Astrocyte (in vitro differentiated cells and primary cell): ENCODE measurements around the gene PLEKHO2. TPM values are rescaled to one million over a fixed set of nuclear protein-coding genes. Genes with fewer than 3 reads are reported as not detected.

ENCODE experiments used
- DNase-seq: peaks from one replicate; pipeline ENCODE4 v3.0.0-alpha.2; 2010; ENCODE audit warnings: low read depth
- FAIRE-seq: peaks from 2 replicates; lab custom pipeline; 2011; peaks lifted over from hg19 to GRCh38; lab: Jason Lieb, UNC
- H2AFZ ChIP-seq: 2 replicates; pipeline ENCODE4 v1.6.0; 2012; ENCODE audit warnings: low read depth, low read length, inconsistent platforms
- H3K27ac ChIP-seq: 2 replicates; pipeline ENCODE4 v1.5.1; 2011; ENCODE audit warnings: low read depth, low read length, inconsistent platforms
- H3K27me3 ChIP-seq: 2 replicates; pipeline ENCODE4 v1.6.0; 2011; ENCODE audit warnings: low read length, inconsistent platforms; ENCODE audit not compliant: insufficient read depth
- H3K36me3 ChIP-seq: 2 replicates; pipeline ENCODE4 v1.5.1; 2011; ENCODE audit warnings: low read length, inconsistent platforms; ENCODE audit not compliant: insufficient read depth
- H3K4me1 ChIP-seq: 2 replicates; pipeline ENCODE4 v1.5.1; 2011; ENCODE audit warnings: low read length, inconsistent platforms; ENCODE audit not compliant: insufficient read depth
- H3K4me2 ChIP-seq: 2 replicates; pipeline ENCODE4 v1.6.0; 2012; ENCODE audit warnings: low read length, inconsistent platforms
- H3K4me3 ChIP-seq: 2 replicates; pipeline ENCODE4 v1.5.1; 2011; ENCODE audit warnings: low read depth, mild to moderate bottlenecking, low read length, inconsistent platforms; ENCODE audit not compliant: insufficient read depth
- H3K79me2 ChIP-seq: 2 replicates; pipeline ENCODE4 v1.6.0; 2012; ENCODE audit warnings: mild to moderate bottlenecking, low read length, inconsistent platforms; ENCODE audit not compliant: insufficient read depth
- H3K9ac ChIP-seq: 2 replicates; pipeline ENCODE4 v1.6.0; 2012; ENCODE audit warnings: mild to moderate bottlenecking, low read length, inconsistent platforms
- H3K9me3 ChIP-seq: 2 replicates; pipeline ENCODE4 v1.5.1; 2012; ENCODE audit warnings: low read depth, mild to moderate bottlenecking, low read length, inconsistent platforms; ENCODE audit not compliant: insufficient read depth
- H4K20me1 ChIP-seq: 2 replicates; pipeline ENCODE4 v1.6.0; 2012; ENCODE audit warnings: low read length, inconsistent platforms; ENCODE audit not compliant: insufficient read depth
- H3K27ac Mint-ChIP-seq: one replicate; pipeline ENCODE4 v1.8.0; 2021; ENCODE audit warnings: mild to moderate bottlenecking, mixed read lengths; ENCODE audit not compliant: unreplicated experiment
- H3K27me3 Mint-ChIP-seq: one replicate; pipeline ENCODE4 v1.8.0; 2021; ENCODE audit warnings: low read depth, mixed read lengths; ENCODE audit not compliant: unreplicated experiment
- H3K36me3 Mint-ChIP-seq: one replicate; pipeline ENCODE4 v1.8.0; 2021; ENCODE audit warnings: low read depth, mixed read lengths; ENCODE audit not compliant: unreplicated experiment
- H3K4me1 Mint-ChIP-seq: one replicate; pipeline ENCODE4 v1.8.0; 2021; ENCODE audit warnings: low read depth, mixed read lengths; ENCODE audit not compliant: unreplicated experiment
- H3K4me3 Mint-ChIP-seq: one replicate; pipeline ENCODE4 v1.8.0; 2021; ENCODE audit warnings: mild to moderate bottlenecking, moderate library complexity, mixed read lengths; ENCODE audit not compliant: unreplicated experiment
- H3K9me3 Mint-ChIP-seq: one replicate; pipeline ENCODE4 v1.8.0; 2021; ENCODE audit warnings: mild to moderate bottlenecking, mixed read lengths; ENCODE audit not compliant: unreplicated experiment
- EZH2 ChIP-seq: IDR thresholded peaks from 2 replicates; pipeline ENCODE4 v1.6.1; 2012; ENCODE audit warnings: mild to moderate bottlenecking, low read length, inconsistent platforms; ENCODE audit not compliant: insufficient read depth
- total RNA-seq: library from RNA; stranded (reverse); gene quantifications from 2 replicates; pipeline ENCODE4 v1.2.1, GENCODE V29; 2021
- TF ChIP-seq, protein P1 (sequence below): IDR thresholded peaks from 2 replicates; pipeline ENCODE4 v1.5.1; 2011; ENCODE audit warnings: low read depth, mild to moderate bottlenecking, inconsistent platforms, low read length, moderate library complexity; ENCODE audit not compliant: insufficient read depth

PLEKHO2 gene
- total RNA-seq, 1 donor from 2014 or later = 11.5 TPM

DNA sequence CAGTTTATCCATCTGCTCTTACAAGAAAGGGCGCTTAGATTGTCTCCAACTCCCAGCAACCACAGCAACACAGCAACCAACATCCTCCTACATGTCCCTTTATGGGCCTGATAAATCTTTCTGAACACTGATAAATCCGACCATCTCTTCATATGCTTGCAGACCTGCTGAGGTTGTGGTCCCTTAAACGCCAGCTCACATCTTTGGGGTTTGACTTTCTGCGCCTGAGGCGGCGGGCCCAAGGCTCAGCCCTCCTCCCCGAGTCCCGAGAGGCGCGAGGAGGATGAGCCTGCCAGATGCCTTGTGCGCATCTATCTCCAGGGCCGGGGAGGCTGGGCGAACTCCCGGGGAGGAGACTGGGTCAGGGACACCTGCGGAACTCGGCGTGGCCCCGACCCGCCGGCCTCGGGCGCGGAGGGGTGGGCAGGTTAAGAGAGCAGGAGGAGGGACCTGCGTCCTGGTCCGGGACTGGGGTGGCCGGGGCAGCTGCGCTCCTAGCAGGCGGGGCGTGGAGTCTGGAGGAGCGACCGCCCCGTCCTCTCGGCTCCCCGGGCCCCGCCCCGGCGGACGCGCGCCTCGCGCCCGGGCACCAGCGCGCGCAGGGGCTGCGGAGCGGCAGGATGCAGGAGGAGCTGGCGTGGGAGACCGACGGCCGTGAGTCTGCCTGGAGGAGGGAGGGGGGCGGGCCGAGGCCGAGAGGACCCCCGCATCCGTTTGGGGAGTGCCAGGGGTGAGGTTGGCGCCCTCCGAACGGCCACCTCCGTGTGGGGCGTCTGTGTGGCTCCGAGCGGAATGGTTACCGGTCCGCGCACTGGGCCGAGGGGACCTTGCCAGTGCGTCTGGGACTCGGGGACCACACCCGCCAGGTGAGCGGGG is 69.8 kb downstream of the PLEKHO2 start, which contains the start of gene ANKDD1A:
Gene ANKDD1A, plus strand, starts transcription at position 592 of the 876 bp plus-strand sequence. Its CDS starts 29 bp downstream, at position 621.
- Histone ChIP-seq H3K4me1 (peaks cover 5% of the 10 kb centered on the region), H3K4me2 (peak within 1 kb of the TSS; percentile 92), H2AFZ (peak within 1 kb of the TSS; percentile 92), H3K9me3 (no peaks in the 10 kb centered on the region), H3K9ac (peak within 1 kb of the TSS; percentile 56), H4K20me1 (no peaks in the 10 kb centered on the region), H3K27me3 (no peaks in the 10 kb centered on the region), H3K79me2 (no peaks in the 10 kb centered on the region), H3K27ac (no peak within 1 kb of the TSS), H3K4me3 (peak within 1 kb of the TSS; percentile 64), H3K36me3 (no peaks in the 10 kb centered on the region)
- H3K9me3 Mint-ChIP-seq = no peaks in the 10 kb centered on the region
- FAIRE-seq = no peak
- peaks cover 38% of the 10 kb centered on the region for H3K27me3 Mint-ChIP-seq
- H3K4me3 Mint-ChIP-seq = peak within 1 kb of the TSS; percentile 82
- DNase-seq = no peak
- no peaks in the 10 kb centered on the region for H3K4me1 Mint-ChIP-seq
- TF ChIP-seq, protein P1, sequence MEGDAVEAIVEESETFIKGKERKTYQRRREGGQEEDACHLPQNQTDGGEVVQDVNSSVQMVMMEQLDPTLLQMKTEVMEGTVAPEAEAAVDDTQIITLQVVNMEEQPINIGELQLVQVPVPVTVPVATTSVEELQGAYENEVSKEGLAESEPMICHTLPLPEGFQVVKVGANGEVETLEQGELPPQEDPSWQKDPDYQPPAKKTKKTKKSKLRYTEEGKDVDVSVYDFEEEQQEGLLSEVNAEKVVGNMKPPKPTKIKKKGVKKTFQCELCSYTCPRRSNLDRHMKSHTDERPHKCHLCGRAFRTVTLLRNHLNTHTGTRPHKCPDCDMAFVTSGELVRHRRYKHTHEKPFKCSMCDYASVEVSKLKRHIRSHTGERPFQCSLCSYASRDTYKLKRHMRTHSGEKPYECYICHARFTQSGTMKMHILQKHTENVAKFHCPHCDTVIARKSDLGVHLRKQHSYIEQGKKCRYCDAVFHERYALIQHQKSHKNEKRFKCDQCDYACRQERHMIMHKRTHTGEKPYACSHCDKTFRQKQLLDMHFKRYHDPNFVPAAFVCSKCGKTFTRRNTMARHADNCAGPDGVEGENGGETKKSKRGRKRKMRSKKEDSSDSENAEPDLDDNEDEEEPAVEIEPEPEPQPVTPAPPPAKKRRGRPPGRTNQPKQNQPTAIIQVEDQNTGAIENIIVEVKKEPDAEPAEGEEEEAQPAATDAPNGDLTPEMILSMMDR = no peak
- TF ChIP-seq EZH2 = no peak
- peaks cover 6% of the 10 kb centered on the region for H3K36me3 Mint-ChIP-seq
- no peak within 1 kb of the TSS for H3K27ac Mint-ChIP-seq

DNA sequence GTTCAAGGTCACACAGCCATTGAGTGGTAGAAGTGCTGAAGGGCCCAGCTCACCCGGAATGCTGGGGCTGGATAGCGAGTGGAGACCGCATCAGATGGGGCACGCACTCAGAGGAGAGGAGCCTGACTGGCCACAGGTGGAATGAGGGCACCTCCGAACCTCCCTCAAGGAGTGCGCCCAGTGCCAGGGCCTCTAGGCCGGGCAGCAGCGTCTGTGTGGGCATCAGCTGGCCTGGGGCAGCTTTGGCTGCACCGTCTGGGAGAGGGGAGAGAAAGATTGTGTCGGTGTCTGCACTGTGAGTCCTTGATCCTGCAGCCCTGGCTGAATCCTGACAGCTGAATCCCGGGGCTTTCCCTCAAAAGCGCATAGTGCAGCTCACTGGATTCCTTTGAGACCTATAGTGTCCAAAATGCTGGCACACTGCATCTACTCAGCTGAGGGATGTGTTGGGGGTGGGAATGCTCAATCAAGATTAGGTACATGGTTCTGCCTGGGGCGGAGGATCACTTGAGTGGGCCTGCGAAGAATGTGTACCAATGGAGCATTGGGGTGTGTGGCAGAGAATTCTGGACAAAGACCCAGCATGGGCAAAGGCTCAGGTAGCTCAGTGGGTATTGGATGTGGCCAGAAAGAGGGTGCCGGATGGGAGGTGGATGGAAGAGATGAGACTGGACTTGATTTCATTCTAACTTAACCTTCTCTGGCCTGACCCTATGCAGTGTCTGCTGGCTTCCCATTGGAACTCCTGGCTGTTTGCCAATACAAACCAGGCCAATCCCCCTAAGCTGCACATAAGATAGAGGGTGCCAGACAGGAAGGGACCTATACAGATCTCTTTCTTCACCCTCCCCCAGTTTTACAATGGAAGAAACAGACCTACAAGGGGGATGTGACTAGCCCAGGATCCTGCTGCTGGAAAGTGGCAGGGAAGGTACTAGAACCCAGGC is 70.9 kb downstream of the PLEKHO2 start:
- FAIRE-seq = no peak
- Mint-ChIP-seq H3K4me1 (no peaks in the 10 kb centered on the region), H3K36me3 (peaks cover 6% of the 10 kb centered on the region), H3K27ac (no peak overlapping the region), H3K4me3 (peak overlapping the region; percentile 70), H3K9me3 (no peaks in the 10 kb centered on the region), H3K27me3 (peaks cover 38% of the 10 kb centered on the region)
- DNase-seq = no peak
- peak overlapping the region; percentile 92 for H2AFZ ChIP-seq
- no peaks in the 10 kb centered on the region for H3K9me3 ChIP-seq
- H3K4me2 ChIP-seq = peak overlapping the region; percentile 92
- H3K4me1 ChIP-seq = peaks cover 5% of the 10 kb centered on the region
- no peaks in the 10 kb centered on the region for H3K79me2 ChIP-seq
- no peaks in the 10 kb centered on the region for H3K27me3 ChIP-seq
- no peaks in the 10 kb centered on the region for H4K20me1 ChIP-seq
- H3K36me3 ChIP-seq = no peaks in the 10 kb centered on the region
- peak overlapping the region; percentile 24 for H3K9ac ChIP-seq
- H3K4me3 ChIP-seq = no peak overlapping the region
- TF ChIP-seq EZH2 = no peak
- TF ChIP-seq, protein P1 = no peak
- H3K27ac ChIP-seq = no peak overlapping the region
